ENCODE results near the gene SH3BP5L.

SH3BP5L gene

GRCh38 chr1:248825909-248826760 lies at the start of gene SH3BP5L:
Gene SH3BP5L, minus strand, starts transcription at chr1:248825915. Its CDS starts 980 bp downstream, at chr1:248824935.
- Mint-ChIP-seq H3K27ac (peak within 1 kb of the TSS; percentile 100), H3K27me3 (ENCODE audit: low read depth) (peaks cover under 1% of the 10 kb centered on the region), H3K9me3 (no peaks in the 10 kb centered on the region), H3K36me3 (ENCODE audit: low read depth) (peaks cover 26% of the 10 kb centered on the region), H3K4me3 (peak within 1 kb of the TSS; percentile 99), H3K4me1 (ENCODE audit: low read depth) (peaks cover 32% of the 10 kb centered on the region)
- DNase-seq (ENCODE audit: low spot score), result peak; percentile 89

GRCh38 chr1:248873993-248874533 lies 48.3 kb upstream of the SH3BP5L start:
- Mint-ChIP-seq H3K4me1 (ENCODE audit: low read depth) (peaks cover 22% of the 10 kb centered on the region), H3K4me3 (peak overlapping the region; percentile 94), H3K9me3 (no peaks in the 10 kb centered on the region), H3K27ac (peak overlapping the region; percentile 92), H3K27me3 (ENCODE audit: low read depth) (peaks cover 18% of the 10 kb centered on the region), H3K36me3 (ENCODE audit: low read depth) (no peaks in the 10 kb centered on the region)
- peak; percentile 80 for DNase-seq (ENCODE audit: low spot score)

DNA sequence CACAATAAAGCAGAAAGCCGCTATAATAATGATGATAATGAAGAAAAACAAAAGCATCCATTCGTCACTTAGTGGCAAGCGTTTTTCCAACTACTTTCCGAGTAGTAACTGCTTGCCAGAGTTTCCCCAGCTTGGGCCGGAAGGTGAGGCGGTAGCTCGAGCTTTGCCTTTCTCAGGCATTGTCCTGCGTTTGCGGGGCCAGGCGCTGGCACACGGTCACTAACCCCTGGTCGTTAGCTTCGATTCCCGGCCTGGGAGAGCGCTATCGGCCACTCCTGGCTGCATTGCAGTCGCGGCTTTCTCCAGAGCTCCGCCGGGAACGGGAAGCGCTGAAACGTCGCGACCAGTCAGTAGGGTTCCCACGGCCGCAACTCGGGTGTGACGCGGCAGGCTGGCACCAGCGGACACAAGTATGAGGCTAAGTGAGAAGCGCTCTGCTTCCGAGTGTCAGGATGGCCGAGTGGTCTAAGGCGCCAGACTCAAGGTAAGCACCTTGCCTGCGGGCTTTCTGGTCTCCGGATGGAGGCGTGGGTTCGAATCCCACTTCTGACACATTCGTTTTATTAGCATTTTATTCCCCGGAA lies 47.8 kb upstream of the SH3BP5L start:
- H3K9me3 Mint-ChIP-seq, result no peaks in the 10 kb centered on the region
- H3K4me3 Mint-ChIP-seq, result peak overlapping the region; percentile 94
- H3K4me1 Mint-ChIP-seq (ENCODE audit: low read depth), result peaks cover 22% of the 10 kb centered on the region
- H3K27me3 Mint-ChIP-seq (ENCODE audit: low read depth), result peaks cover 12% of the 10 kb centered on the region
- H3K36me3 Mint-ChIP-seq (ENCODE audit: low read depth), result no peaks in the 10 kb centered on the region
- peak; percentile 94 for DNase-seq (ENCODE audit: low spot score)
- peak overlapping the region; percentile 92 for H3K27ac Mint-ChIP-seq

GRCh38 chr1:248872752-248873408 lies 47.2 kb upstream of the SH3BP5L start:
- peak overlapping the region; percentile 92 for H3K27ac Mint-ChIP-seq
- peaks cover 10% of the 10 kb centered on the region for H3K27me3 Mint-ChIP-seq (ENCODE audit: low read depth)
- peaks cover 22% of the 10 kb centered on the region for H3K4me1 Mint-ChIP-seq (ENCODE audit: low read depth)
- H3K36me3 Mint-ChIP-seq (ENCODE audit: low read depth), result no peaks in the 10 kb centered on the region
- H3K4me3 Mint-ChIP-seq, result peak overlapping the region; percentile 94
- H3K9me3 Mint-ChIP-seq, result no peaks in the 10 kb centered on the region
- DNase-seq (ENCODE audit: low spot score), result peak; percentile 60

GRCh38 chr1:248871837-248872401 lies 46.2 kb upstream of the SH3BP5L start:
- no peak for DNase-seq (ENCODE audit: low spot score)
- H3K27me3 Mint-ChIP-seq (ENCODE audit: low read depth), result peaks cover 7% of the 10 kb centered on the region
- H3K4me1 Mint-ChIP-seq (ENCODE audit: low read depth), result peaks cover 22% of the 10 kb centered on the region
- H3K9me3 Mint-ChIP-seq, result no peaks in the 10 kb centered on the region
- H3K4me3 Mint-ChIP-seq, result peak overlapping the region; percentile 45
- H3K36me3 Mint-ChIP-seq (ENCODE audit: low read depth), result no peaks in the 10 kb centered on the region
- no peak overlapping the region for H3K27ac Mint-ChIP-seq

DNA sequence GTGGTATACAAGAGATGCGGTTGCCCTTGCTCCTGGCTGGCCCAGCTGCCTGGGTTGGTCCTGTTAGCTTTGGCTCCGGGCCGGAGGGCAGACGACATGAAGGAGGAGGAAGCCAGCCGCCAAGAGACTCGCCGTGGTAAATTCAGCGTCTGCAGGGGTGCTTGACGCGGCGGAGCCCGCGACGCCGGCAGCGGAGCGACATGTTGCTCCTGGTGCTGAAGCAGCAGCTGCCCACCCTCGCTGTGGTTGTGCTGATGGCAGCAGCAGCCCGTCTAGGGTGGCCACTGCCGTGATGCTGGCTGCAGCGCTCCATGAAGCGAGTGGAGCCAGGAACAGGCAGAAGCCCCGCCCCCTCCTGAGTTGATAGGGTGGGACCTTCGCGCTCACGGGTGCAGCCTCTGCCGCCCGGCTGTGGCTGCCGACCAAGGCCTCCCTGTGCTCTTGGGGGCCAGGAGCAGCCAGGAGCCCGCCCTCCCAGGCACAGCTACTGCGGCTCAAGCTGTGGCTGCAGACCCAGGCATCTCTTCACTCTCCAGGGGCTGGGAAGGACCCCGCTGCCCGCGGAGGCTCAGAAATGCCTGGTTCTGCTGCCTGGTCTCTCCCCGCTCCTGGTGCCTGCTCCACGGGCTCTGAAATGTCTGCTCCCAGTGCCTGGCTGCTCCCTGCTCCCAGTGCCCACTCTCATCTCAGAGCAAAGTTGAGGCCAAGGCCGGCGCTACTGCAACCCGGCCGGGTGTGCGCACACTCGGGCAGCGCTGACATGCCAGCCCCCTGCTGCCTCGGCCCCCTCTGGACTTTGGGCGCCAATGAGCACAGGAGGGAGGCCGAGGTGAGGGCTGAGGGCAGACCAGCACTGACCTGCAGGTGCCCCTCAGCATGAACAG lies 37.5 kb upstream of the SH3BP5L start:
- Mint-ChIP-seq H3K27me3 (ENCODE audit: low read depth) (no peaks in the 10 kb centered on the region), H3K9me3 (no peaks in the 10 kb centered on the region), H3K27ac (peak overlapping the region; percentile 80), H3K4me1 (ENCODE audit: low read depth) (peaks cover 26% of the 10 kb centered on the region), H3K4me3 (peak overlapping the region; percentile 82), H3K36me3 (ENCODE audit: low read depth) (no peaks in the 10 kb centered on the region)
- peak; percentile 76 for DNase-seq (ENCODE audit: low spot score)

GRCh38 chr1:248862695-248862997 lies 36.9 kb upstream of the SH3BP5L start:
- Mint-ChIP-seq H3K9me3 (no peaks in the 10 kb centered on the region), H3K36me3 (ENCODE audit: low read depth) (no peaks in the 10 kb centered on the region), H3K27me3 (ENCODE audit: low read depth) (no peaks in the 10 kb centered on the region), H3K4me3 (peak overlapping the region; percentile 82), H3K27ac (peak overlapping the region; percentile 80), H3K4me1 (ENCODE audit: low read depth) (peaks cover 26% of the 10 kb centered on the region)
- DNase-seq (ENCODE audit: low spot score), result no peak

DNA sequence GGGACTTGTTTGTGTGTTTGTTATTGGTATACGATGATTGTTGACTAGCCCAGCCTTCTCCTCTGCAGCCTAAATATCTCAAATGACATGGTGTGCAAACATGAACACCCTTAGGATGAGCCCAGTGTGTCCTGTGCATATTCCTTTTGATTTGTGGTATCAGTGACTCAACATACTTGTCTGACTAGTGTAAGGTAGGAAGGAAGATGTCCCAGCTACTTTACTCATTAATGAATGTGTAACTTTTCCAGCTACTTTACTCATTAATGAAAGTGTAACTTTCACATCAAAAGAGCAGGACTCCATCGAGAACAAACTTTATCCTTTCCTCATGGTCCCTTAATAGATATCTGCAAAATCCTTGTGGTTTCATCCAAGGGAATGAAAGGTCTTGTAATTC lies 35.9 kb upstream of the SH3BP5L start:
- Mint-ChIP-seq H3K27ac (no peak overlapping the region), H3K4me1 (ENCODE audit: low read depth) (peaks cover 31% of the 10 kb centered on the region), H3K36me3 (ENCODE audit: low read depth) (no peaks in the 10 kb centered on the region)

GRCh38 chr1:248860007-248860406 lies 34.3 kb upstream of the SH3BP5L start:
- H3K36me3 Mint-ChIP-seq (ENCODE audit: low read depth), result peaks cover 10% of the 10 kb centered on the region
- H3K4me3 Mint-ChIP-seq, result peak overlapping the region; percentile 85
- H3K27me3 Mint-ChIP-seq (ENCODE audit: low read depth), result no peaks in the 10 kb centered on the region
- H3K4me1 Mint-ChIP-seq (ENCODE audit: low read depth), result peaks cover 36% of the 10 kb centered on the region
- no peaks in the 10 kb centered on the region for H3K9me3 Mint-ChIP-seq
- DNase-seq (ENCODE audit: low spot score), result no peak
- H3K27ac Mint-ChIP-seq, result peak overlapping the region; percentile 89

More for the DNA sequence above, 35.9 kb upstream of the SH3BP5L start:
- H3K9me3 Mint-ChIP-seq, result no peaks in the 10 kb centered on the region
- no peaks in the 10 kb centered on the region for H3K27me3 Mint-ChIP-seq (ENCODE audit: low read depth)
- no peak for DNase-seq (ENCODE audit: low spot score)
- no peak overlapping the region for H3K4me3 Mint-ChIP-seq

GRCh38 chr1:248858891-248859889 lies 33.5 kb upstream of the SH3BP5L start, which contains the start of gene ZNF692:
Gene ZNF692, minus strand, starts transcription at chr1:248859085. Its CDS starts 776 bp downstream, at chr1:248858309.
- H3K27ac Mint-ChIP-seq, result peak within 1 kb of the TSS; percentile 89
- DNase-seq (ENCODE audit: low spot score), result peak; percentile 99
- H3K9me3 Mint-ChIP-seq, result no peaks in the 10 kb centered on the region
- no peaks in the 10 kb centered on the region for H3K27me3 Mint-ChIP-seq (ENCODE audit: low read depth)
- peaks cover 36% of the 10 kb centered on the region for H3K4me1 Mint-ChIP-seq (ENCODE audit: low read depth)
- H3K36me3 Mint-ChIP-seq (ENCODE audit: low read depth), result peaks cover 16% of the 10 kb centered on the region
- peak within 1 kb of the TSS; percentile 85 for H3K4me3 Mint-ChIP-seq

- H3K27me3 Mint-ChIP-seq (ENCODE audit: low read depth), result no peaks in the 10 kb centered on the region
- H3K4me1 Mint-ChIP-seq (ENCODE audit: low read depth), result peaks cover 31% of the 10 kb centered on the region
These were observed 32.6 kb upstream of the SH3BP5L start for GRCh38 chr1:248858096-248858890.

More at GRCh38 chr1:248858096-248858890, 32.6 kb upstream of the SH3BP5L start:
- Mint-ChIP-seq H3K4me3 (peak overlapping the region; percentile 85), H3K27ac (peak overlapping the region; percentile 89), H3K9me3 (no peaks in the 10 kb centered on the region), H3K36me3 (ENCODE audit: low read depth) (peaks cover 16% of the 10 kb centered on the region)
- peak; percentile 43 for DNase-seq (ENCODE audit: low spot score)
